ENCODE measurements around the gene INF2.

GRCh38 chr14:104678346-104678745, 11.1 kb upstream of the INF2 start:
- no peak for TF ChIP-seq CTCF (IDR thresholded peaks at IDR 0.05)
- TF ChIP-seq POLR2A (IDR thresholded peaks at IDR 0.05) = no peak

All from right lobe of liver (tissue), 4 donors.